H7 (cell line): ENCODE data around the gene PKN2. TPM values are rescaled to one million over a fixed set of nuclear protein-coding genes. Genes with fewer than 3 reads are reported as not detected.

Source experiments
- DNase-seq: peaks from one replicate; pipeline ENCODE4 v3.0.0; 2012
- H3K27me3 ChIP-seq: 2 replicates; pipeline ENCODE4 v1.6.0; 2011; ENCODE audit warnings: mild to moderate bottlenecking, low read length; ENCODE audit not compliant: control insufficient read depth, insufficient read depth
- H3K36me3 ChIP-seq: replicated peaks from 2 replicates; pipeline ENCODE4 v1.5.1; 2011; ENCODE audit warnings: low read length; ENCODE audit not compliant: control insufficient read depth, insufficient read depth
- H3K4me3 ChIP-seq: 2 replicates; pipeline ENCODE4 v1.5.1; 2011; ENCODE audit warnings: low read depth, mild to moderate bottlenecking, control low read depth, low read length, moderate library complexity; ENCODE audit not compliant: insufficient read depth
- total RNA-seq: library from RNA; depleted of rRNA; stranded (reverse); fragments of >200 nt; shearing (Covaris generic); gene quantifications from 2 replicates; pipeline ENCODE4 v1.2.3, GENCODE V29; 2014

PKN2 gene
- total RNA-seq, 1 experiment from 2014 or later: 22.8 TPM

DNA sequence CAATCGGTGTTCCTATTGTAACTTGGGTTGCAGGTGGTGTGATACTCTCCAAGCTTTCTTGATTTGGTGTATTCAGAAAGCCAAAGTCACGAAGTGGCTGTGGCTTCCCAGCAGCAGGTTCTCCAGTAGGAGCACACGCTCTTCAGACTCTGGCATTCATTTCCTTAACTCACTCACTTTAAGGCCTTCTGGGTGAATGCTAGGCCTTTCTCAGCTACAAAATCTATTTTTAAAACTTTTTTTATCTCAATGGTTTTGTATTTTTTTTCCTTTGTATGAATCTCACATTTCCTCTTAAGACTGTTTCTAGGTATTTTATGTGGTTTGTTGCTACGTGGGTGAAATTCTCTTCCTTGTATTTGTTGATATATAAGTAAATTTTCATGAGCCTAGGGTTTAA lies 22.9 kb upstream of the PKN2 start:
- DNase-seq: peak; percentile 21
- H3K36me3 ChIP-seq: no peaks in the 10 kb centered on the region
- no peak overlapping the region for H3K4me3 ChIP-seq
- H3K27me3 ChIP-seq: no peaks in the 10 kb centered on the region

DNA sequence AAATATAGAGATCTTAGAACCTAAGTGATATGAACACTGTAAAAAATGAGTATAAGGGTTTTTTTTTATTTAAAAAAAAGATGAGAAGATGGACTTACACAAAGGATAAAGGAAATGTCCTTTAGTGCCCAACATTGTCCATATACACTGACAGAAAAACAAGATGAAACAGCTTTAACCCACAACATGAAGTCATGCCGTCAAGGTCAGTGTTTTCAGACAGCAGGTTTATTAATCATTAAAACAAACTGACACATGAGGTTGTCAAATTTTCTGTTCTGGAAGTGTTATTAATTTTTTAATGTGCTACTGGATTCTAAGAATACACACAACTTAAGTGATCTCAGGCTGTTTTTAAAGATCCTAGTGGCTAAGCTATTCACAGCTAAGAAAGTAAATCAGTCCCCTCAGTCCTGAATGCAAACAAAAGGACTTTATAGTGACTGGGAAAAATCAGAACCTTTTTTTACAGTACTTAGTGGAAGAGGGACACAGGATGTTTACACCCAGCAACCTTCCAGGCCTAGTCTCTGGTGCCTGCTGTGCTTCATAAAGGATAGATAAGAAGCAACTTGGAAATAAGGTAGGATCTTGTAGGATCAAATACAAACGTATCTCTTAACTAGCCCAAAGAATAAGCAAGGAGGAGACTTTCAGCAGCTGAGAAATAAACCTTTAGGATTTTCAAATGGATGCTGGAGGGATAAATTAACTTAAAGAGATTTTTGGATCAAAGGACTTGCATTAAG lies 21.9 kb upstream of the PKN2 start:
- Histone ChIP-seq H3K36me3 (no peaks in the 10 kb centered on the region), H3K4me3 (no peak overlapping the region), H3K27me3 (no peaks in the 10 kb centered on the region)
- DNase-seq: peak; percentile 37

DNA sequence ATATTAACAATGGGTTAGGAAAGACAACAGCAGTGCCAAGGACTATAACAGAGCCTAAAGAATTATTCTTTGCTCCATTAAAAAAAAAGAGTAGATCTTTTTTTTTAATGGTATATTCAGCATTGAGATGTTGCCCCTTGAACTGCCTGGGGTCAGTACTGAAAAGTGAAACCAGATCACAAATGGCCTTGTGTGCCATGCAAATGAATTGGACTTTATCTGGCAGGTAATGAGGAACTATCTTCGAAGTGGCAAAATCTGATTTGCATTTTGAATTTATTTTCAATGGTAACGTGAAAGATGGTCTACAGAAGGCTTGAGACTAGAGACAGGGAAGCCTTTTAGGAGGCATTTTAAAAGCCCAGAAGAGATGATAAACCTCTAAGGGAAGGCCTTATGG lies 21.4 kb upstream of the PKN2 start:
- no peaks in the 10 kb centered on the region for H3K36me3 ChIP-seq
- no peaks in the 10 kb centered on the region for H3K27me3 ChIP-seq
- no peak for DNase-seq
- H3K4me3 ChIP-seq: no peak overlapping the region

DNA sequence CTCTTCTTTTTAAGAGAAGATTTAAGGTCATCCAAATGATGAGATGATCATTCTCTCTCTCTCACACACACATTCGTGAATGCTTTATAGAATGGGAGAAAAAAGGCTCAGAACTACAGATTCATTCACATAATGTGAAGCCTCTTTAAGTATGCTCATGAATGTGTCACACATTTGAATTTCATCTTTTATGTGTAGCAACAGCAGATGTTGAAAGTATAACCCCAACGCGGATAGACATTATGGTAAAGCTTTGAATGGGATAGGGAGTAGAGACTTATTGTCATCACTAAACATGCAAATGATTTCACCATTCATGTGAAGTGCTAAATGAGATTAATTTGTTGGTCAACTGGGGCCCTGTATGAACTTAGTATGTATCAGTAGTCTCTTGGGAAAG lies 15.7 kb upstream of the PKN2 start:
- no peak for DNase-seq
- Histone ChIP-seq H3K36me3 (no peaks in the 10 kb centered on the region), H3K27me3 (no peaks in the 10 kb centered on the region), H3K4me3 (no peak overlapping the region)

DNA sequence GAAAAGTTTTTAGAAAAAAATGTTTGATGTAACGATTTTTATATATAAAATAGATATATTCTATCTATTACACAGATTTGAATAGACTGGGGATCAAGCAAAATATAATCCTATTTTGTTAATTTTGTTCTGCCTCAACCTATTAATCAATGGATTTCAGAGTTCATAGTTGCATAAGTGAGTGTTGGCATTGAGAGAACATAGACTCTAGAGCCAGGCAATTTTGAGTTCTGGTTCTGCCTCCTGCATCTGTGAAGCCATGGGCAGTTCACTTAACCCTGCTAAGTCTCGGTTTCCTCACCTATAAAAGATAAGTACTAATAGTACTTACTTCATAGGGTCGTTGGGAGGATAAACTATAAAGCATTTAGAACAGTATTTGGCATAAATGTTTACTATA lies 13.6 kb upstream of the PKN2 start:
- no peaks in the 10 kb centered on the region for H3K27me3 ChIP-seq
- H3K4me3 ChIP-seq: no peak overlapping the region
- no peaks in the 10 kb centered on the region for H3K36me3 ChIP-seq
- DNase-seq: no peak

DNA sequence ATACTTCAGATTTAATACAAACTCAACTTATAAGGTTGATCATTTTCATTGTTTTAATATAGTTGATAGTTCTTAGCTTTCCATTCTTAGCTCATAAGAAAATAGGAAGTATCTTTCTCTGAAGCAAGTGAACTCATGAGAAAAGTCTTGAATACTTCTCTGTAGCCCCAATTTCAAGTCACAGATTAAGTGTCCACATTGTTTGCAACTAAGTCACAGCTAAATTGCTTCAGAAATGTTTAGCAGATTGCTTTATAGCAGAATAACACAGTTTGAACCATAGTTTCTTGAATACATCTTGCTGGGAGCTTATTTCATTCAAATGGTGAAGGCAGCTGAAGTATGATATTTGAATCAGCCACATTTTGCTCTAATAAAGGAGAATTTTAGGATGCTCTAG lies 10.6 kb upstream of the PKN2 start:
- no peak overlapping the region for H3K4me3 ChIP-seq
- DNase-seq: no peak
- no peaks in the 10 kb centered on the region for H3K27me3 ChIP-seq
- no peaks in the 10 kb centered on the region for H3K36me3 ChIP-seq

DNA sequence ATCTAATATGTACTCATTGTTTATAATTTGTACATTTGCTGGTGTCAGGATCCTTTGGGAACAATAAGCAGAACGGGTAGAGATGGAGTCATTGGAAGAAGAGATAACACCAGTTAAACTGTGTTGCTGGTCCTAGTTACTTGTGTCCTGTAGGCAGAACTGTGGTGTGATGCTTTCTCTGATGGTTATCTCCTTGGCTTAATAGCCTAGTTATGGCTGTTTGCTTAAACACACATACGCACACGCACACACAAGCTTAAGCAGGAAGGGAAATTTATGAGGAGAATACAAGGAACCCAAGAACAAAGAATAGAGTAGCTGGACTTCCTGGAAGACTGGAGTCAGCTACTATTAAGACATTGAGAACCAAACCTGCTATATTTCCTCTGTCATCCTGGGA lies 5.7 kb upstream of the PKN2 start:
- H3K4me3 ChIP-seq: no peak overlapping the region
- H3K36me3 ChIP-seq: no peaks in the 10 kb centered on the region
- H3K27me3 ChIP-seq: no peaks in the 10 kb centered on the region
- no peak for DNase-seq

DNA sequence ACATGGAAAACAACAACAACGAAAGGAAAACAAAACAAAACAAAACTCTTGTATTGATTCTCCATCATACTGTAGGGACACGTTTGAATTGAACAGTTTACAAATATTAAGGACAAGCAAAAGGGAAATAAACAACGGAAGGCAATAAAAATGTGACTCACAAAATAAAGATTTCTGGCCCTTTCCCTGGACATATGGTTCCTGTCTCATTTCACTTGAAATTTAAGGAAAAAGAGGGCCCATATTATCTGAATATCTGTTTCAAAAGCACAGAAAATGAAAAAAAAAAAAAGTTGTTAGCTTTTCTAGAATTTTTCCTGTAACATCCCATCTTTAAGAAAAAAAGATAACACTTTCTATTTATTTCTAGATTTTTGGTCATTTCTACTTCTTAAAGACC lies 3.6 kb upstream of the PKN2 start:
- DNase-seq: no peak
- no peaks in the 10 kb centered on the region for H3K27me3 ChIP-seq

DNA sequence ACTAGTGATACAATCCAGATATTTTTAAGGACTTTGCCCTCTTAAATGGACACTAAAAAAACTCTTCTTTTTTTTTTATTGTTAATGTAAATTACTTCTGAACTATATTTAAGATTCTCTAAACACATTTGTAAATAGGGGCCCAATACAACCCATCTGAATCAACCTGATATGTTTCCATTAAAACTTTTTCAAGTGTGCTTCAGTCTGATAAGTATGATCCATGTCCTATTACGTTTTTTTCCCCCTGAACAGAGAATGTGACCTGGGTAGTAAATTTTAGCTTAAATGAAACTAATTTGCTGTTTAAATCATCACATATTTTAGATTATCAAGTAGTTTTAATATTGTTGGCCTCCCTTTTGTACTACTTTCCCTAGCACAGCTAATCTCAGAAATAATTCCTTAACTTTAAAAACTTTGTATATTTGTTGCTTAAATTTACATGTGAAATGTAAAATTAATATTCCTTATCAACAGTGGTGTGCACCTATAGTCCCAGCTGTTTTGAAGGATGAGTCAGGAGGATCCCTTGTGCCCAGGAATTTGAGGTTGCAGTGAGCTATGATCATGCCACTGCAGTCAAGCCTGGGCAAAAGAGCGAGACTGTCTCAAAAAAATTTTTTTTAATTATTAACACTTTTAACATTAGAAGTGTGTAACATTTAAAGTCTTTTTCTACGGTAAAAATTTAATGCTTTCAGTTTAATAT lies 3.0 kb upstream of the PKN2 start:
- Histone ChIP-seq H3K4me3 (no peak overlapping the region), H3K36me3 (no peaks in the 10 kb centered on the region), H3K27me3 (no peaks in the 10 kb centered on the region)
- DNase-seq: no peak

More for the DNA sequence above, 3.6 kb upstream of the PKN2 start:
- no peaks in the 10 kb centered on the region for H3K36me3 ChIP-seq
- no peak overlapping the region for H3K4me3 ChIP-seq

DNA sequence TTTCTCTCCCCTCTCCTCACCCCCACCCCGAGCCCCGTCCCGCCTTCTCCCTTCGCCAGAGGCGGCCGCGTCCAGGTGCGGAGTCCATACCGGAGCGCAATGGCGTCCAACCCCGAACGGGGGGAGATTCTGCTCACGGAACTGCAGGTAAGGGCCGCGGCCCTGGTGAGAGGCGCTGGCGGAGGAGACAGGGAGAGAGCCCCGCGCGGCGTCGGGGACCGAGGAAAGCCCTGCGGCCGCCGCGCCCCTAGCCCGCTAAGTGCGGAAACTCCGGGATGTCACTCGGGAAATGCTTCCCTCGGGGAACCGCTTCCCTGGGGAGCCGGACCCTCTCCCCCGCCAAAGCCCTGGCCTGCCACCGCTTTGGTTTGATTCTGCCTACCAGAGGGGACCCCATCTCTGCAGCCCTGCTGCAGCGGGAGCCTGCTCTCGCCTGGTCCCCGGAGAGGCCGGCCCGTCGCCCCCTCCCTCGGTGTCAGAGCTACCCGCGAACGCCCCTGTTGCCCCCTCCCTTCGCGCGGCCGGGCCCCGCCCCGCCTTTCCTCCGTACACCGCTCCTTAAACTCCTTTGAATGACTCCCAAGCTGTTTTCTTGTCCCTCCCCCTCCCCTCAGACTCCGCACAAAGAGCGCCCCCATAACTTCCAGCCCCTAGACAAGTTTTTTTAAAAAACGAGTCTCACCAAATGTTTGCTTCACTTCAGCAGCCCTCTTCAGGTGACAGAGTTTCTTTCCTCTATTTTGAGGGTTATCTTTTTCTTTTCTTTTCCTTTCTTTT lies 597 bp downstream of the PKN2 start:
- H3K27me3 ChIP-seq: no peaks in the 10 kb centered on the region
- H3K4me3 ChIP-seq: peak overlapping the region; percentile 98
- no peaks in the 10 kb centered on the region for H3K36me3 ChIP-seq
- peak; percentile 88 for DNase-seq

DNA sequence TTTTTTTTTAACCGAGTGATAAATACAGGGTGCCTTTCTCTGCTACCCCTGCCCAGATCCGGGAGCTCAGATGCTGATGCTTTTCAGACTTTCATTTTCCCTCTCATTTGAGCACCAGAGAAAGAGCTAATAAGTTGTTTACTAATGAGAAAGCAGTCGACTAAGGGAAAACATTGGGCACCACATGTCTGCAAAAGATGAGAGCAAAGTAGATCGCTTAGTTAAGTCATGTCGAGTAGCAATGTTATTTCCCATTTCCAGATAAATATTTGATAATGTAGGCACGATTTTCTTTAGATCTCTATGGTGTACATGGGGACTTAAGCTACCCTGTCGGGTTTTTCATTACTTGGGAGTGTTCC lies 1.2 kb downstream of the PKN2 start:
- Histone ChIP-seq H3K27me3 (no peaks in the 10 kb centered on the region), H3K36me3 (no peaks in the 10 kb centered on the region; the same call in 1 of the 2 replicates), H3K4me3 (peak overlapping the region; percentile 98)
- DNase-seq: peak; percentile 20

DNA sequence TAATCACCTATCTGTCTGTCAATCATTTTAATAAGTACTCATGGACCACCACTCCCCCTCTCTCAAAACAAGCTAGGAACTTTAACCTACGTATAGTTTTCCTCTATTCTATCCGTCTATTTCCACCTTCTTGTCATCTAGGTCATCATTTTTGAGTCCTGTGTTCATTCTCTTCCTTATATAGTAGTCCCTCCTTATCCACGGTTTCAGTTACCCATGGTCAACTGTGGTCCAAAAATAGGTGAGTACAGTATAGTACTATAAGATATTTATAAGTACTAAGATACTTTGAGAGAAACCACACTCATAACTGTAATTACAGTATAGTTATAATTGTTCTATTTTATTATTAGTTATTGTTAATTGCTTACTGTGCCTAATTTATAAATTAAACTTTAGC lies 7.5 kb downstream of the PKN2 start:
- no peaks in the 10 kb centered on the region for H3K27me3 ChIP-seq
- no peak for DNase-seq
- H3K4me3 ChIP-seq: no peak overlapping the region
- no peaks in the 10 kb centered on the region; the same call in none of the 2 replicates for H3K36me3 ChIP-seq

DNA sequence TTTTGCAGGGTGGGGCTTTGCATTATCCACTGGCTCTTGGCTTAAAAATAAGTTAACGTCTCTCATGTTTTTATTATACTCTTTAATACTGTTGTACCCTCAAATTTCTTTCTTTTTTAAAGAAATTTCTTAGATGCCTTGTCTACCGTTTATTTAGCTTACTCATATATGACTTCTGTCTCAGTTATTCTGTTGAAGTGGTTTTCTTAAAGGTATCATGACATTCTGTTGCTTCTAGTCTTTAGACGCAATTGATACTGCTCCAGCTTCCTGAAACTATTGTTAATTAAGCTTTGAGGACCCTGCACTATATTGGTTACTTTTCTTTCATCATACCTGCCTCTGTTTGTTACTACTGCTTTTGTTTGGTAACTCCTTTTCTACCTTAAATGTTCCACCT lies 11.7 kb downstream of the PKN2 start:
- H3K27me3 ChIP-seq: no peaks in the 10 kb centered on the region
- no peaks in the 10 kb centered on the region; the same call in 1 of the 2 replicates for H3K36me3 ChIP-seq
- no peak overlapping the region for H3K4me3 ChIP-seq
- no peak for DNase-seq

DNA sequence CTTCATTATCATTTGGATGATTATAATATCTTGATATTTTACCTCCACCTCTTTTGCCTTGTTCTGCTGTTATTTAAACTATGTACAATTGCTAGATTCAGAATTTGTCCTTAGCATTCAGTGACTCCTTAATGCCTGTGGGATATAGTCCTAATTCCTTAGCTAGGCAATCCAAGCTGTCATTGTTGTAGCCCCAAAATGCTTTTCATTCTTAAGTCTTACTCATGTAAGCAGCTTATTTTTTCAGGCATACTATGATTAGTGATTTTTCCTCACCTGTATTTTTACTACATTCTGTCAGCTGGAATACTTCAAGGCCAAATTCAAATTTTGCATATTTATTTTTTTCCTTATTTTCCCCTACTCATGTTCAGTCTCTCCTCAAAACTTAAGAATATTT lies 13.4 kb downstream of the PKN2 start:
- no peak for DNase-seq
- no peak overlapping the region for H3K4me3 ChIP-seq
- no peaks in the 10 kb centered on the region; the same call in 1 of the 2 replicates for H3K36me3 ChIP-seq
- H3K27me3 ChIP-seq: no peaks in the 10 kb centered on the region

DNA sequence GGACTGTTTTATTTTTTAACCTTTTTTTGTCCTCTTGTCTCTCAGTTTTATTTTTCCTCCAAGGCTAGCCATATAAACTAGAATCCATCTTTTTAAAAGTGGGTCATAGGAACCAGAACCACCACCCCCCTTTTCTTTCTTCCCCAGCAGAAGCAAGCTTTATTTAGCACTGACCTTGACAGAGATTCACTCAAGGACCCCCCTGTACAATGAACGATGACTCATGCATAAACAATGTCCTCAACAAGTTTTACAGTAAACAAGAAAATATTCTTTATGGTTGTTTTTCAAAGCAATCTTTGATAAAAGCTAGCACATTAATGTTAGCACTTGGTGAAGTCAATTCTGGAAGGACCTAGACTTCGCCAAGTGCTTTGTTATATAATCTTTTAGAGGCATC lies 14.1 kb downstream of the PKN2 start:
- DNase-seq: no peak
- Histone ChIP-seq H3K27me3 (no peaks in the 10 kb centered on the region), H3K36me3 (no peaks in the 10 kb centered on the region; the same call in 1 of the 2 replicates), H3K4me3 (no peak overlapping the region)
